Stimulated activated CD4-positive, alpha-beta T cell treated with anti-CD3 and anti-CD28 coated beads, Interleukin-1b, Interleukin-23, amount 100 ng/mL, for 24 hours (primary cell): ENCODE results near the gene MYEOV.

ENCODE experiments used
- DNase-seq, 4 experiments: peaks; one replicate each; pipeline ENCODE4 v3.0.0-alpha.2; 2020; ENCODE audit warnings: low read depth in 4 of 4, low spot score in 1 of 4

Gene MYEOV

GRCh38 chr11:69265210-69265609, 28.7 kb upstream of the MYEOV start:
- DNase-seq, result no peak

- no peak for DNase-seq
Measured at GRCh38 chr11:69265911-69266510, 27.9 kb upstream of the MYEOV start.

GRCh38 chr11:69267395-69267805, 26.6 kb upstream of the MYEOV start:
- DNase-seq, result no peak

GRCh38 chr11:69268911-69269310, 25.0 kb upstream of the MYEOV start:
- no peak for DNase-seq

GRCh38 chr11:69269388-69269787, 24.6 kb upstream of the MYEOV start:
- no peak for DNase-seq

- DNase-seq, result no peak
Measured at GRCh38 chr11:69269926-69270697, 23.8 kb upstream of the MYEOV start.

GRCh38 chr11:69270941-69271340, 23.0 kb upstream of the MYEOV start:
- DNase-seq, result no peak

GRCh38 chr11:69272055-69272454, 21.9 kb upstream of the MYEOV start:
- no peak for DNase-seq

- no peak for DNase-seq
Measured at GRCh38 chr11:69272831-69273485, 21.0 kb upstream of the MYEOV start.

- no peak for DNase-seq
Measured at GRCh38 chr11:69273571-69273970, 20.4 kb upstream of the MYEOV start.

- DNase-seq, result no peak
Measured at GRCh38 chr11:69274531-69275016, 19.4 kb upstream of the MYEOV start.

GRCh38 chr11:69275178-69275577, 18.8 kb upstream of the MYEOV start:
- no peak for DNase-seq

GRCh38 chr11:69276165-69276564, 17.8 kb upstream of the MYEOV start:
- no peak for DNase-seq

GRCh38 chr11:69277074-69277809, 16.7 kb upstream of the MYEOV start:
- DNase-seq, result no peak

- DNase-seq, result no peak
Measured at GRCh38 chr11:69278091-69278867, 15.7 kb upstream of the MYEOV start.

- DNase-seq, result no peak
Measured at GRCh38 chr11:69280451-69280850, 13.5 kb upstream of the MYEOV start.

- DNase-seq, result no peak
Measured at GRCh38 chr11:69280994-69281393, 13.0 kb upstream of the MYEOV start.

- no peak for DNase-seq
Measured at GRCh38 chr11:69283446-69283845, 10.5 kb upstream of the MYEOV start.

GRCh38 chr11:69284081-69284511, 9.9 kb upstream of the MYEOV start:
- DNase-seq, result no peak

GRCh38 chr11:69285091-69285490, 8.9 kb upstream of the MYEOV start:
- no peak for DNase-seq

- no peak for DNase-seq
Measured at GRCh38 chr11:69285766-69286165, 8.2 kb upstream of the MYEOV start.
